ENCODE measurements around the gene ELMO2.

The ELMO2 gene

DNA sequence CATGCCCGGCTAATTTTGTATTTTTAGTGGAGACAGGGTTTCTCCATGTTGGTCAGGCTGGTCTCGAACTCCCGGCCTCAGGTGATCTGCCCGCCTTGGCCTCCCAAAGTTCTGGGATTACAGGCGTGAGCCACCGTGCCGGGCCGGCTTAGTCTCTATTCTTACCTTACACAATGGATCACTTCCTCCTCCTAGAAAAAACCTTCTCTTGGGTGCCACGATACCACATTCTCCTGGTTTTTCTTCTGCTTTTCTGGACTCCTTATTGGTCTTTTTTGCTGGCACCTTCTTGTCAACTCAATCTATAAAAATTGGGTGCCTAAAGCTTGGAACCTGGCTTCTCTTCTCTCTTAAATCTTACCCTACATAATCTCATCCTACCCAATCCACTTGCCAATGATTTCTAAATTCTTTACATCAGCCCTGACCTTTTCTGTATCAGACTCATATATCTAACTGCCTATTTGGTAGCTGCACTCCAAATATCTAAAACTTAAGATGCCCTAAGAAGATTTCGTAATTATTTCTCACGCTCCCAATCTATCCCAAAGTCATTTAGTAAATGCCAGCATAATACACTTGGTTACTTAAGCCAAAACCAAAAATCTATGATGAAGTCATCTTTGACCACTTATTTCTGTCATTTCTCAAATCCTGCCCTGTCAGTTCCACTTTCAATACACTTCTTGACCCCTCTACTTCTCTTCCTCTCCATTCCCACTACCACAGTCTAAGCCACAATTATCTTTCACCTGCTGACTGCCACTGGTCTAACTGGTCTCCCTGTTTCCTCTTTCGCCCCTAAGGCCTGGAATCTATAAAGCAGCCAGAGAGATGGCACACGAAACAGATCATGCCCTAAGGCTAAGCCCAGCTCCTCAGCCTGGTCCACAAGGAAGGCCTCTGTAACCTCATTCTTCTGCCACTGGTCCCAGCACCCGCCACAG, 43.2 kb downstream of the ELMO2 start:
- TF ChIP-seq, protein P1, sequence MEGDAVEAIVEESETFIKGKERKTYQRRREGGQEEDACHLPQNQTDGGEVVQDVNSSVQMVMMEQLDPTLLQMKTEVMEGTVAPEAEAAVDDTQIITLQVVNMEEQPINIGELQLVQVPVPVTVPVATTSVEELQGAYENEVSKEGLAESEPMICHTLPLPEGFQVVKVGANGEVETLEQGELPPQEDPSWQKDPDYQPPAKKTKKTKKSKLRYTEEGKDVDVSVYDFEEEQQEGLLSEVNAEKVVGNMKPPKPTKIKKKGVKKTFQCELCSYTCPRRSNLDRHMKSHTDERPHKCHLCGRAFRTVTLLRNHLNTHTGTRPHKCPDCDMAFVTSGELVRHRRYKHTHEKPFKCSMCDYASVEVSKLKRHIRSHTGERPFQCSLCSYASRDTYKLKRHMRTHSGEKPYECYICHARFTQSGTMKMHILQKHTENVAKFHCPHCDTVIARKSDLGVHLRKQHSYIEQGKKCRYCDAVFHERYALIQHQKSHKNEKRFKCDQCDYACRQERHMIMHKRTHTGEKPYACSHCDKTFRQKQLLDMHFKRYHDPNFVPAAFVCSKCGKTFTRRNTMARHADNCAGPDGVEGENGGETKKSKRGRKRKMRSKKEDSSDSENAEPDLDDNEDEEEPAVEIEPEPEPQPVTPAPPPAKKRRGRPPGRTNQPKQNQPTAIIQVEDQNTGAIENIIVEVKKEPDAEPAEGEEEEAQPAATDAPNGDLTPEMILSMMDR (IDR thresholded peaks at IDR 0.05; ENCODE audit: low read depth, low read length) = no peak
- TF ChIP-seq POLR2A (IDR thresholded peaks at IDR 0.05; ENCODE audit: extremely low read depth, insufficient read length) = no peak
- TF ChIP-seq, protein P2, sequence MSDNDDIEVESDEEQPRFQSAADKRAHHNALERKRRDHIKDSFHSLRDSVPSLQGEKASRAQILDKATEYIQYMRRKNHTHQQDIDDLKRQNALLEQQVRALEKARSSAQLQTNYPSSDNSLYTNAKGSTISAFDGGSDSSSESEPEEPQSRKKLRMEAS (IDR thresholded peaks at IDR 0.05; ENCODE audit: low read depth, low read length) = no peak
- no peak for TF ChIP-seq MYC (IDR thresholded peaks at IDR 0.05; ENCODE audit: low read depth, low read length)
- H3K4me3 ChIP-seq (ENCODE audit: low read depth, low read length) = peak overlapping the region; percentile 93
- DNase-seq (ENCODE audit: low read depth) = no peak

DNA sequence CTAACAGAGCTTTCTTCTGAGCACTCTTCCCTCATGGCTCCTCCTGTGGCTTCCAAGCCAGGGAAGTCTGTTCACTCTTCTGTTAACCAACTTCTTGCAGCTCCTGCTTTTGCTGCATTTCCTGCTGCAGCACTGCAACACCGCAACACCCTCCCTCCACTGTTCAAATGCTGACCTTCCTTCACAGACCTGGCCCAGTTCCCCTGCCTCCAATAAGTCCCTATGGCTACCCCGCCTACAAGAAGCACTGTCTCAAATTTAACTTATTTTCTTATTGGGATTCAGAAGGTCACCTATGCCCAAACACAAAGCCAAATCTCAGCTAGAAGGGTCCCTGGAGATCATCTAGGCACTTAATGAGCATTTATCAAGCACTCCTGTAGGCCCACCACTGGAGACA, 44.6 kb downstream of the ELMO2 start:
- DNase-seq (ENCODE audit: low read depth) = no peak
- TF ChIP-seq, protein P1 (IDR thresholded peaks at IDR 0.05; ENCODE audit: low read depth, low read length) = no peak
- no peak for TF ChIP-seq MYC (IDR thresholded peaks at IDR 0.05; ENCODE audit: low read depth, low read length)
- TF ChIP-seq, protein P2 (IDR thresholded peaks at IDR 0.05; ENCODE audit: low read depth, low read length) = no peak
- TF ChIP-seq POLR2A (IDR thresholded peaks at IDR 0.05; ENCODE audit: extremely low read depth, insufficient read length) = no peak
- H3K4me3 ChIP-seq (ENCODE audit: low read depth, low read length) = peak overlapping the region; percentile 26

DNA sequence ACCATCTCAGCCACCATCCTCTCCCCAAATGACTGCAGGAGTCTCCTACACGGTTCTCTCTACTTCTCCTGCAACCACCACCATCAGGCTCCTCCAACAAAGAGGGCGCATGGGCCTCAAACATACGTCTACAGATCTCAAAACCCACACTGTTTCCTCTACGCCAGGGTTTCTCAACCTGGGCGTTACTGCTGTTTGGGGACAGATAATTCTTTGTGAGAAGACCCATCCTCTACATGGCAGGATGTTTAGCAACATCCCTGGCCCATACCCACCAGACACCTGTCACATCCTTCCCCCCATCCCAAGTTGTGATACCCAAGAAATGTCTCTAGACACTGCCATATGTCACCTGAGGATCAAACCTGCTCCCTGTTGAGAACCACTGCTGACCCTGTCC, 45.0 kb downstream of the ELMO2 start:
- peak; percentile 41 for DNase-seq (ENCODE audit: low read depth)
- H3K4me3 ChIP-seq (ENCODE audit: low read depth, low read length) = peak overlapping the region; percentile 12
- TF ChIP-seq POLR2A (IDR thresholded peaks at IDR 0.05; ENCODE audit: extremely low read depth, insufficient read length) (no peak), MYC (IDR thresholded peaks at IDR 0.05; ENCODE audit: low read depth, low read length) (no peak)
- TF ChIP-seq, protein P1 (IDR thresholded peaks at IDR 0.05; ENCODE audit: low read depth, low read length) = no peak
- TF ChIP-seq, protein P2 (IDR thresholded peaks at IDR 0.05; ENCODE audit: low read depth, low read length) = no peak

DNA sequence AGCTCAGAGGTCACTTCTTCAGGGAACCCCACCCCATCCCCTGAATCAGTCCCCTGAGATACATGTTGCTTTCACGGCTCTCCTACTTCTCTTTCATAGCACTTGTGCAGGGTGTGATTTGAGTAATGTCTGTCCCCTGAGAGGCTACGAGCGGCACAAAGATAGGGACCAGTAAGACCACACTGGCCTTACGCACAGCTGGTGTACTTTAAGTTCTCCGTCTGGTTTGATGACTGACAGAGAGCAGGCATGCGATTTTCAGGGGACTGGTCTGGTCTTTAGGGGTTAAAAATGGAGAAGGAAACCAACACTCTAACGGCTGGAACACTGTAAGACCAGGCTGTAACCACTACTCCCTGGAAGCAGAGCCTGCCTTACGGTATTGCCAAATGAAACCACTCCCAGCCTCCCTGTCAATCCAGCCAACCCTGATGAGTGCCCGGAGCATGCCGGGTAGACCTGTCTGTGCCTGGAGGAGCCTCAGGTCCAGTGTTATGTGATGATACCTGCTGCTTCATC, 47.1 kb downstream of the ELMO2 start:
- H3K4me3 ChIP-seq (ENCODE audit: low read depth, low read length) = peak overlapping the region; percentile 5
- DNase-seq (ENCODE audit: low read depth) = peak; percentile 82
- no peak for TF ChIP-seq POLR2A (IDR thresholded peaks at IDR 0.05; ENCODE audit: extremely low read depth, insufficient read length)
- TF ChIP-seq, protein P1 (IDR thresholded peaks at IDR 0.05; ENCODE audit: low read depth, low read length) = no peak
- no peak for TF ChIP-seq MYC (IDR thresholded peaks at IDR 0.05; ENCODE audit: low read depth, low read length)
- TF ChIP-seq, protein P2 (IDR thresholded peaks at IDR 0.05; ENCODE audit: low read depth, low read length) = no peak

DNA sequence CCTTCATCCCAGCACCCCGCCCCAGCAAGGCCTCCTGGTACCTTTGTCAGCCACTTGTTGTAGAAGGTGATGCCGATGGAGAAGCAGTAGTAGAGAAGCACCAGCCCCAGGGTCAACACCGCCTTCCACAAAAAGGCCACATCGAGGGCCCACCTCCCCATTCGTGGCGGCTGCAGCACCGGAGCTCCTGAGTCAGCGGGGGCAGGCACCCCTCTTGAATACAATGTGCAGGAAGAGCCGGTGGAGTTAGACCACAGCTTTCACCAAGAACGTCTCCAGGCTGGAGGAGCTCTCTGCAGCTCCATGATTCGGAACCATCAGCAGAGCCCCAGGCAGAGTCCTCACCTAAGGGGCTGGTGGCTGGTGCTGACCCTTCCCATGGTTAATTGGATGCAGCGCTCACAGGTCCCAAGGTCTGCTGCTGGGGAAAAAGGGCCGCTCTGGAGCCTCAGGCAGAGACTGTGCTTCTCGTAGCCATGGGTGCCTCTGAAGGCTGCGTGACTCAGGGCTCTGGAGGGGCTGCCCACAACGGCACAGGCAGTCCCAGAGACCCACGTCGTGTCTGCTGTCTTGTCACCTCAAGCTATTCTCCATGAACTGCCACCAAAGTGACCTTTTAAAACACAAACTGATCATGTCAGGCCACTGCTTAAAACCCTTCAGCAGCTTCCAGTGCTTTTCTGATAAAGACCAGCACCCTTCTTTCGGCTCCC, 47.9 kb downstream of the ELMO2 start:
- H3K4me3 ChIP-seq (ENCODE audit: low read depth, low read length) = no peak overlapping the region
- no peak for DNase-seq (ENCODE audit: low read depth)
- TF ChIP-seq, protein P1 (IDR thresholded peaks at IDR 0.05; ENCODE audit: low read depth, low read length) = no peak
- TF ChIP-seq, protein P2 (IDR thresholded peaks at IDR 0.05; ENCODE audit: low read depth, low read length) = no peak
- no peak for TF ChIP-seq POLR2A (IDR thresholded peaks at IDR 0.05; ENCODE audit: extremely low read depth, insufficient read length)
- TF ChIP-seq MYC (IDR thresholded peaks at IDR 0.05; ENCODE audit: low read depth, low read length) = no peak

All from NB4 (cell line).